Measurements from ENCODE around the gene RAB40C. TPM values are rescaled to one million over a fixed set of nuclear protein-coding genes. Genes with fewer than 3 reads are reported as not detected.

RAB40C gene
- total RNA-seq, 1 experiment from 2014 or later: 4.4 TPM

- no peak for DNase-seq (ENCODE audit: low spot score)
Measured at GRCh38 chr16:631808-632358, 42.0 kb downstream of the RAB40C start.

DNA sequence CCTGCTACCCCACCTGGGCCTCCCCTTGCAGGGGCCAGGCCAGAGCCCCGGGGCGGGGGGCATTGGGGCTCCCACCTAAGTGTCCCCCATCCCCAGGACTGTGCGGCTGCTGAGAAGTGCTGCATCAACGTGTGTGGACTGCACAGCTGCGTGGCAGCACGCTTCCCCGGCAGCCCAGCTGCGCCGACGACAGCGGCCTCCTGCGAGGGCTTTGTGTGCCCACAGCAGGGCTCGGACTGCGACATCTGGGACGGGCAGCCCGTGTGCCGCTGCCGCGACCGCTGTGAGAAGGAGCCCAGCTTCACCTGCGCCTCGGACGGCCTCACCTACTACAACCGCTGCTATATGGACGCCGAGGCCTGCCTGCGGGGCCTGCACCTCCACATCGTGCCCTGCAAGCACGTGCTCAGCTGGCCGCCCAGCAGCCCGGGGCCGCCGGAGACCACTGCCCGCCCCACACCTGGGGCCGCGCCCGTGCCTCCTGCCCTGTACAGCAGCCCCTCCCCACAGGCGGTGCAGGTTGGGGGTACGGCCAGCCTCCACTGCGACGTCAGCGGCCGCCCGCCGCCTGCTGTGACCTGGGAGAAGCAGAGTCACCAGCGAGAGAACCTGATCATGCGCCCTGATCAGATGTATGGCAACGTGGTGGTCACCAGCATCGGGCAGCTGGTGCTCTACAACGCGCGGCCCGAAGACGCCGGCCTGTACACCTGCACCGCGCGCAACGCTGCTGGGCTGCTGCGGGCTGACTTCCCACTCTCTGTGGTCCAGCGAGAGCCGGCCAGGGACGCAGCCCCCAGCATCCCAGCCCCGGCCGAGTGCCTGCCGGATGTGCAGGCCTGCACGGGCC, 42.8 kb downstream of the RAB40C start:
- no peak for DNase-seq (ENCODE audit: low spot score)

DNA sequence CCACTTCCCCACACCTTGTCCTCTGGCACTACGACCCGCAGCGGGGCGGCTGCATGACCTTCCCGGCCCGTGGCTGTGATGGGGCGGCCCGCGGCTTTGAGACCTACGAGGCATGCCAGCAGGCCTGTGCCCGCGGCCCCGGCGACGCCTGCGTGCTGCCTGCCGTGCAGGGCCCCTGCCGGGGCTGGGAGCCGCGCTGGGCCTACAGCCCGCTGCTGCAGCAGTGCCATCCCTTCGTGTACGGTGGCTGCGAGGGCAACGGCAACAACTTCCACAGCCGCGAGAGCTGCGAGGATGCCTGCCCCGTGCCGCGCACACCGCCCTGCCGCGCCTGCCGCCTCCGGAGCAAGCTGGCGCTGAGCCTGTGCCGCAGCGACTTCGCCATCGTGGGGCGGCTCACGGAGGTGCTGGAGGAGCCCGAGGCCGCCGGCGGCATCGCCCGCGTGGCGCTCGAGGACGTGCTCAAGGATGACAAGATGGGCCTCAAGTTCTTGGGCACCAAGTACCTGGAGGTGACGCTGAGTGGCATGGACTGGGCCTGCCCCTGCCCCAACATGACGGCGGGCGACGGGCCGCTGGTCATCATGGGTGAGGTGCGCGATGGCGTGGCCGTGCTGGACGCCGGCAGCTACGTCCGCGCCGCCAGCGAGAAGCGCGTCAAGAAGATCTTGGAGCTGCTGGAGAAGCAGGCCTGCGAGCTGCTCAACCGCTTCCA, 43.6 kb downstream of the RAB40C start:
- DNase-seq (ENCODE audit: low spot score): no peak

- no peak for DNase-seq (ENCODE audit: low spot score)
Measured at GRCh38 chr16:634051-634670, 44.3 kb downstream of the RAB40C start.

GRCh38 chr16:634996-635395, 45.1 kb downstream of the RAB40C start:
- no peak for DNase-seq (ENCODE audit: low spot score)

DNA sequence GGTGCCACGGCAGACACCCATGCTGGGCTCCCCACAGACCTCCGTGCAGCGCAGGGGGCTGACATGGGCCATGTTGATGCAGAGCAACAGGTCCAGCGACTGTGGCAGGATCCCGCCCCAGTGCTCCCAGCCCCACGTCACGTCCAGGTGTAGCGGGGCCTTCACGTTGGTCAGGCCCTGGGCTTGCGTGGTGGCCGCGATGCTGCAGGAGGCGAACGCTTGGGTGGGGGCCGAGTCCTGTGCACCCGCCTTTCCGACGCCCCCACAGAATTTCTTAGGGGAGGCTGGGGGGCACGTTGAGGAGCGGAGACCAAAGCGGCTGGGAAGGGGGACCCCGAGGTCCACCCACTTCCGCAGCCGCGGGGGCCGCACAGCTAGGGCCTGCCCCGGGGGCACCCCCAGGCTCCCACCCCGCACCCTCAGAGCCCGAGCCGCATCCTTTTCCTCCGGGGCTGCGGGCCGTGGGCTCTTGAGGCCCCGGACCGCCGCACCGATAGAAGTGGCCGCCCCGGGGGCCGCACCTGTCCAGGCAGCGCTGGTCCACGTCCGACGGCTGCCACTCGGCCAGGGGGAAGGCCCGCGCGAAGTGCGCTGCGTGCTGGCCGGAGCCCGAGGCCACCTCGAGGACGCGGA, 45.8 kb downstream of the RAB40C start:
- DNase-seq (ENCODE audit: low spot score): no peak

DNA sequence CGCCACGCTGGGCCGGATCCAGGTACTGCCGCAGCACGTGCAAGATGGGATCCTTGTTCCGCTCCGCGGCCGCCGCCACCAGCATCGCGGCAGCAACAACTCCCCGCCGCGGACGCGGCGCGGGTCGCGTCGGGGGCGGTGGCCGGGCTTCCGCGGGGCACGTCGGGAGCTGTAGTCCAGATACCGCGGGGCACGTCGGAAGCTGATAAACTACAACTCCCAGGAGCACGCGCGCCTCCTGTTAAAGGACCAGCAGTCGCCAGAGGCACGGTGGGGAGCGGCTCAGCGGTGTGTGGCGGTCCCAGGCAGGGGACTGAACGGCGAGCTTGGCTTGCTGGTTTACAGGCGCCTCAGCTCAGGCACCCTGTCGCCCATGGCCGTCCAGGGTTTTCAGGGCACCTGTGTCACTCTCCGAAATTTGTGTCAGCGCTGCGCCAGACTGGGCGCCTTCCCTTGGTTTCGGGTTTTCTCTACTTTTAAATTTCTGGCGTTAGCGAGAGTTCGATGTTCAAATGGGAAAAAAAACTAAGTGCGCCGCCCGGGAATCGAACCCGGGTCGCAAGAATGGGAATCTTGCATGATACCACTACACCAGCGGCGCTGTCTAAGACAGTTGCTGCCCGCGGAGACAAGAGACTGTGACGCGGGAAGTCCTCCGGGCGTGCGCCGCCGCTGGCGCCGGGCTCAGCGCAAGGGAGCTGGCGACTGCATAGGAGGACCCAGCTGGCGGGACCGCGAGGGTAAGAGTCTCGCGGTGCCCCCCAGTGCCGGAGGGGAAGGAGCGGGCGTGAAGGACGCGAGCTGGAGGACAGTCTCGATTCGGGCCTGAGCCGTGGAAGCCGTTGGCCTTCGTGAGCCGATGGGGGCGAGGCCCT, 46.6 kb downstream of the RAB40C start, which contains the start of gene METTL26:
Gene METTL26, minus strand, starts transcription at position 100 of the 875 bp plus-strand sequence. Its CDS starts 15 bp downstream, at position 85.
- peak; percentile 86 for DNase-seq (ENCODE audit: low spot score)

DNA sequence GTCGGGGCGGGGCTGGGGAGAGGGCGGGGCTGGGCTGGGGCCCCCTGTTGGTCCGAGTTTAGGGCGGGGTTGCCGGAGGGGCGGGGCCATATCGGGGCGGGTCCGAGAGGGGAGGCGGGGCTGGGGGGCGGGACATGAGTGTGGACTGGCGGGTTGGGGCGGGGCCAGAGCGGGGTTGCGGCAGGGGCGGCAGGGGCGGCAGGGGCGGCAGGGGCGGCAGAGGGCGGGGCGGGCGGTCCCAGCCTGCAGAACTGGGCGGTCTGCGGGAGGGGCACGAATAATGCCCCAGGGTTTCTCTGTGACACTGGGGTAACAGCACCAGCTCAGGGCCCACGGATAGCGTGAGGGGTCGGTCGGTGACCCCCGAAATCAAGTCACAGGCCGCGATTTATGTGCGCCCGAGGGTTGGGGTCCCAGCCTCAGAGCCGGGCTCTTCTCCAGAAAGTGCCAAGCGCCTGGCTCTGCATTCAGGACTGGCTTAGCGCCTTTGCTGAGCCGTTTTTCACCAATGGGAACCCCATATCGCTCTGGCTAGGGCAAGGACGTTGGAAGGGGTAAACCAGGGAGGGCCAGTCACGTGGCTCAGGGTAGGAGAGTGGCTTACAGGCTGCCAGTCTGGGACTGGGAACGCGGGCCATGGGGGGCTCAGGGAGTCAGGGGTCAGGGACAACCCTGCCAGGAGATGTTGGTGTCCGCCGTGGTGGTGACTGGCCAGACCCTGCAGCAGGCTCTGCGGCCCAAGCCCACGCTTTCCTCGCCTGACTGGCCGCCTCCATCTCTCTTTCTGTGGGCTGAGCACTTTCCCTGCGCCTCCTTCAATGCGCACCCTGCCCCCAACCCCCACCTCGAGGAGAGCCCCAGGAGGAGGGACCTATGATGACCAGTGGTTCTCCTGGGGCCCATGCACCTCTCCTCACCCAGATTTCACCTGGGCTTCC, 47.5 kb downstream of the RAB40C start:
- no peak for DNase-seq (ENCODE audit: low spot score)

- DNase-seq (ENCODE audit: low spot score): no peak
Measured at GRCh38 chr16:638034-638543, 48.2 kb downstream of the RAB40C start.

GRCh38 chr16:638836-639235, 49.0 kb downstream of the RAB40C start:
- DNase-seq (ENCODE audit: low spot score): no peak

DNA sequence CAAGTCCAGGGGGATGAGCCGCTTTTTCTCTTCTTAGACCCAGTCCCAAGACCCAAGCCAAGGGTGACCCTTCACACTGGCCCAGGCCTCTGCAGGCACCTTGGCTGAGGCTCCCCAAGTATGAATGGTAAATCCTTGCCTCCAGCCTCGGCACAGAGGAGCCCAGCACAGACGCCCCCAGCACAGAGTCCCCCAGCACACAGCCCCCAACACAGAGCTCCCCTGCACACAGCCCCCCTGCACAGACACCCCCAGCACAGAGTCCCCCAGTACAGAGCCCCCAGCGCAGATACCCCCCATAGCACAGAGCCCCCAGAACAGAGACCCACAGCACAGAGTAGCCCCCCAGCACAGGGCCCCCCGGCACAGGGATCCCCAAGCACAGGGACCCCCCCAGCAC, 50.7 kb downstream of the RAB40C start:
- DNase-seq (ENCODE audit: low spot score): no peak

DNA sequence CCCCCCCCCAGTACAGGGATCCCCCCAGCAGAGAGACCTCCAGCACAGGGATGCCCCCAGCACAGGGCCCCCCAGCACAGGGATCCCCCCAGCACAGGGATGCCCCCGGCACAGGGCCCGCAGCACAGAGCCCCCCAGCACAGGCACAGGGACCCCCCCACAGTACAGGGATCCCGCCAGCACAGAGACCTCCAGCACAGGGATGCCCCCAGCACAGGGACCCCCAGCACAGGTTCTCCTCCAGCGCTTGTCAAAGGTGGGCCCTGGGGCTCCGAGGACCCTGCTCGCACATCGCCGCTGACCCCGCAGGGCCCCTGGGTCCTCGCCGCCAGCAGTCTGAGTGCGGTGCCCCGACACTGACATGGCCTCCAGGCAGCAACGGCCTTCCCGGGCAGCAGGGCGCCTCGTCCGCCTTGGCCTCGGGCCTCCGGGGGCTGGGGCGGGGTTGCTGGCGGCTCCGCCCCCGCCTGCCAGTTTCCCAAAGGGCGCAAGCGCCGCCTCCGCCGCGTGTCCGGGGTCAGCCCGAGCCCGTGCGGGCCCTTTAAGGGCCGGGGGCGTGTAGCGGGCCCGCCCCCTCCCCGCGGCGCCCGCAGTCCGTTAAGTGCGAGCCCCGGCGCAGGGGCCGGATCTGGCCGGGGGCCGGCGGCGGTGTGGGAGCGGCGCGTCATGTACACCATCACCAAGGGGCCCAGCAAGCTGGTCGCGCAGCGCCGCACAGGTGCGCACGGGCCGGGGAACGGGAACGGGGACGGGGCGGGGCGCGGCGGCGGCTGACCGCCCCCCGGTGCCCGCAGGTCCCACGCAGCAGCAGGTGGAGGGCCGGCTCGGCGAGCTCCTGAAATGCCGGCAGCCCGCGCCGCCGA, 51.7 kb downstream of the RAB40C start, which contains the start of gene MCRIP2:
Gene MCRIP2, plus strand, starts transcription at position 503 of the 863 bp plus-strand sequence. Its CDS starts 164 bp downstream, at position 667.
- DNase-seq (ENCODE audit: low spot score): no peak

DNA sequence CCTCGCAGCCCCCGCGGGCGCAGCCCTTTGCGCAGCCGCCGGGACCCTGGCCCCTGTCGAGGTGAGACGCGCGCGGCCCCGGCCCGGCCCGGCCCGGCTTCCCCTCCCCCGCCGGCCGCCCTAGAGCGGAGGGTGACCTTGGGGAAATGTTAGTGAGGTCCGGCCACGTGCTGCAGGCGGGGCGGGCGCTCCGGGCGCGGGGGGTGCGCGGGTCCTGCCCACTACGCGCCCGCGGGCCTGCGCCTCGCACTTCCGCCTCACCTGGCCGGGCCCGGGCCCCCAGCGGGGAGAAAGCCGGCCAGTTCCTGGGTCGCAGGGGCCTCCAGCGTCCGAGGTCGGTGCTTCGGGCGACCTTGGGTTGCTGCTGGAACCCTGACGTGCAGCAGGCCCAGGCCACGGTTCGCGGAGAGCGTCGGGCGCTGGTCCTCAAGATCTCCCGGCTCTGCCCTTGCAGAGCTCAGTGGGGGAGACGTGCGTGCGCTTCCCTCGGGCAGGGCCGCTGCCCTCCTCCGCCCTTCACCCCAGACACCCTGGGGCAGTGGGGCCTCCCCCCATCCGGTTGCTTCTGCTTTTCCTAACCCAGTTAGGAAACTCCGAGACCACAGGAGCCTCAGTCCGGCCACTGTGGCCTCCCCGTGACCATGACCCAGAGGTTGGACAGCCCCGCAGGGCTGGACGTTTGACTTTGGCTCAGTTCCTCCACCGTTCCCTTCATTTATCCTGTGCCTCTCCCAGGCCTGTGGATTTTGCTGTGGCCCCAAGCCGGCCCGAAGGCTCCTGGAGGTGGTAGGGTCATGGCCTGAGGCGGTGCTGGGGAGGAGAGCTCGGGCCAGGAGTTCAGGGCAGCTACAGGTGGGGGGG, 52.6 kb downstream of the RAB40C start:
- no peak for DNase-seq (ENCODE audit: low spot score)

DNA sequence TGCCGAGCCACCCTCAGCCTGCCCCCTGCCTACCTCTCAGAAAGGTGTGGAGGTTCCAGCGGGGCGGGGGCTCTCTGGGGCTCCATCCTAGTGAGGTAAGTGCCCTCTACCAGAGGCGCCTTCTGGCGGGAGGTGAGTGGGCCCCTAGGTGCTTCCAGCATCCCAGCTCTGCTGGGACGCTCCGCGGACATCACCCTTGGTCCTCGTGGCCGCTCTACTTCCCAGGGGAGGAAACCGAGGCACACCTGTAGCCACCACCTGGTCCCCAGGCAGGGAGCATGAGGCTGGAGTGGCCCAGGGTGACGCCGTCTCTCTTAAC, 53.1 kb downstream of the RAB40C start:
- no peak for DNase-seq (ENCODE audit: low spot score)

- DNase-seq (ENCODE audit: low spot score): no peak
Measured at GRCh38 chr16:644556-644955, 54.7 kb downstream of the RAB40C start.

DNA sequence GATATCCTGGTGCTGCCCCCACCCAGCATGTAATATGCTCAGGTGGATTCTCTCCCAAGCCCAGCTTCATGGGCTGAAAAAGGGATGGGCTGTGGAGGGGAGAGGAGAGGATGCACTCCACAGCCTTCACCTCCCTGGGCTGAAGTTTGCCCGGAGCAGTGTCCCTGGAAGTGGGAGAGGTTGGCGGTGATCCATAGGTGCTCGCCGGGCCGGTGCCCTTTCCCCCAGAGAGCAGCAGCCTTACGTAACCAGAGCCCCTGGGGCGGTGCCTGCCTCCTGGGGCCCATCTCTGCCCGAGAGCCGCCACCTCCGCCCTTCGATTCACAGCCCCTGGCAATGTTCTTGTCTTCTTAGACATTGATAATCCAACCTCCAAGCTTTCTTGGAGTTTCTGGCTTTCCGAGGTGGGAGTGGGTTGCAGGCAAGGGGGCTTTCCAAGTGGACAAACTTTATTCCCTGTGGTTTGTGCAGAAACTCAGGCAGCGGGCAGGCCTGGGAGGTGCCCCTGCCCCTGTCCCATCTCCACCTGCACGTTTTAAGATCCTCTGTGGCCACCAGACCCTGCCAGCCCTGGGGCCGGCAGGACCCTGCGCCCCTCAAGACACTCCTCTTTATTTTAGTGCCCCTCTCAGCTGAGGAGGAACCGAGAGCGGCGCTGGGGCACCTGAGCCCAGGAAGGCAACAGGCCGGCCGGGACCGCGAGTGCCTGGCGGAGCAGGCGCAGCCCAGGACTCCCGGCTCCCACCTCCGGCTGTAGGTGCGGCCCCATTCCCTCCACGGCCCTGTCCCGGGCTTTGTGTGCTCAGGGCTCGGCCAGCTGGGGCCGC, 56.2 kb downstream of the RAB40C start:
- DNase-seq (ENCODE audit: low spot score): no peak
